ENCODE data around the gene LIMS2.

LIMS2 gene

GRCh38 chr2:127633556-127634065, 41.7 kb downstream of the LIMS2 start:
- ChIA-PET CTCF (no interaction called here), POLR2A (no interaction called here)
- no peak overlapping the region for H3K27ac ChIP-seq (ENCODE audit: extremely low read depth, low read depth, low read length)
- H3K4me1 ChIP-seq (ENCODE audit: control insufficient read depth, insufficient read depth, low read length), result peaks cover 2% of the 10 kb centered on the region; the same call in 1 of the 2 replicates
- H3K4me3 ChIP-seq (ENCODE audit: low read depth, low read length), result no peak overlapping the region
- no peaks in the 10 kb centered on the region for H3K9me3 ChIP-seq (ENCODE audit: control insufficient read depth, insufficient read depth, low read depth, low read length)
- TF ChIP-seq ZNF544 (tag by site-specific recombination; IDR thresholded peaks at IDR 0.05) (no peak), ZNF280C (tag by site-specific recombination; IDR thresholded peaks at IDR 0.05) (no peak), ZNF280D (tag by site-specific recombination; IDR thresholded peaks at IDR 0.05) (no peak), ZNF521 (tag by site-specific recombination; IDR thresholded peaks at IDR 0.05) (no peak), ZNF785 (tag by site-specific recombination; IDR thresholded peaks at IDR 0.05) (no peak), ZNF138 (tag by site-specific recombination; IDR thresholded peaks at IDR 0.05; ENCODE audit: borderline replicate concordance) (no peak), ZNF610 (tag by site-specific recombination; IDR thresholded peaks at IDR 0.05; ENCODE audit: borderline replicate concordance) (no peak), ZNF626 (tag by site-specific recombination; IDR thresholded peaks at IDR 0.05) (no peak)
- H3K36me3 ChIP-seq (ENCODE audit: control insufficient read depth in 2 of 2, insufficient read depth in 1 of 2, low read length in 2 of 2), result no peaks in the 10 kb centered on the region

GRCh38 chr2:127632592-127633489, 42.5 kb downstream of the LIMS2 start:
- ChIA-PET CTCF (interaction anchor here (0.6 to 1.2 kb wide), 2 partner anchors 15 to 41 kb away, joined by 3 to 5 read pairs; no protein-coding TSS in a partner anchor), POLR2A (no interaction called here)
- no peak overlapping the region for H3K27ac ChIP-seq (ENCODE audit: extremely low read depth, low read depth, low read length)
- H3K36me3 ChIP-seq (ENCODE audit: control insufficient read depth in 2 of 2, insufficient read depth in 1 of 2, low read length in 2 of 2), result no peaks in the 10 kb centered on the region
- H3K4me1 ChIP-seq (ENCODE audit: control insufficient read depth, insufficient read depth, low read length), result peaks cover 2% of the 10 kb centered on the region; the same call in 1 of the 2 replicates
- H3K9me3 ChIP-seq (ENCODE audit: control insufficient read depth, insufficient read depth, low read depth, low read length), result no peaks in the 10 kb centered on the region
- no peak overlapping the region for H3K4me3 ChIP-seq (ENCODE audit: low read depth, low read length)
- TF ChIP-seq AEBP2 (tag by site-specific recombination; IDR thresholded peaks at IDR 0.05; ENCODE audit: borderline replicate concordance), result no peak
- no peak for TF ChIP-seq ZNF518A (tag by site-specific recombination; conservative IDR thresholded peaks at IDR 0.05; ENCODE audit: low read depth)
- no peak for TF ChIP-seq ZNF488 (tag by site-specific recombination; IDR thresholded peaks at IDR 0.05)
- TF ChIP-seq SCRT2 (tag by site-specific recombination; IDR thresholded peaks at IDR 0.05), result no peak
- TF ChIP-seq ZBTB10 (tag by site-specific recombination; IDR thresholded peaks at IDR 0.05), result no peak
- no peak for TF ChIP-seq ZNF221 (tag by site-specific recombination; IDR thresholded peaks at IDR 0.05; ENCODE audit: borderline replicate concordance)
- no peak for TF ChIP-seq ZNF266 (tag by site-specific recombination; IDR thresholded peaks at IDR 0.05; ENCODE audit: low read depth)
- no peak for TF ChIP-seq ZNF610 (tag by site-specific recombination; IDR thresholded peaks at IDR 0.05; ENCODE audit: borderline replicate concordance)
- TF ChIP-seq ZNF48 (tag by site-specific recombination; IDR thresholded peaks at IDR 0.05), result no peak

Measured in HEK293 (cell line).